Stimulated activated CD8-positive, alpha-beta memory T cell treated with anti-CD3 and anti-CD28 coated beads, Interleukin-12 subunit alpha, Interleukin-12 subunit beta, amount 100 ng/mL, for 1 hour (primary cell): Measurements from ENCODE around the gene GPBP1.
"Not testable (repeated sequence)": the region's sequence is repeated elsewhere in the genome, so short reads cannot be mapped to it uniquely, and the experiment has no call there.

ENCODE experiments used
- DNase-seq: peaks from one replicate; pipeline ENCODE4 v3.0.0-alpha.2; 2020; ENCODE audit warnings: low read depth

The GPBP1 gene

GRCh38 chr5:57177479-57178156 is 3.8 kb downstream of the GPBP1 start:
- no peak for DNase-seq

- DNase-seq, result not testable (repeated sequence)
These were observed 4.4 kb downstream of the GPBP1 start for GRCh38 chr5:57178238-57178637.

GRCh38 chr5:57179262-57180200 is 5.7 kb downstream of the GPBP1 start:
- no peak for DNase-seq

- DNase-seq, result no peak
These were observed 7.3 kb downstream of the GPBP1 start for GRCh38 chr5:57181154-57181553.

- DNase-seq, result no peak
These were observed 10.5 kb downstream of the GPBP1 start for GRCh38 chr5:57184322-57184721.

GRCh38 chr5:57185313-57185712 is 11.5 kb downstream of the GPBP1 start:
- no peak for DNase-seq

GRCh38 chr5:57186194-57186593 is 12.3 kb downstream of the GPBP1 start:
- DNase-seq, result no peak

- DNase-seq, result not testable (repeated sequence)
These were observed 14.1 kb downstream of the GPBP1 start for GRCh38 chr5:57187977-57188376.

GRCh38 chr5:57189515-57189914 is 15.7 kb downstream of the GPBP1 start:
- DNase-seq, result no peak

- no peak for DNase-seq
These were observed 16.7 kb downstream of the GPBP1 start for GRCh38 chr5:57190593-57190992.

- DNase-seq, result no peak
These were observed 17.3 kb downstream of the GPBP1 start for GRCh38 chr5:57191163-57191562.

GRCh38 chr5:57191986-57192385 is 18.1 kb downstream of the GPBP1 start:
- DNase-seq, result no peak

GRCh38 chr5:57192832-57193231 is 19.0 kb downstream of the GPBP1 start:
- not testable (repeated sequence) for DNase-seq

GRCh38 chr5:57193757-57194413 is 20.0 kb downstream of the GPBP1 start:
- DNase-seq, result no peak

GRCh38 chr5:57194653-57195052 is 20.8 kb downstream of the GPBP1 start:
- DNase-seq, result no peak

- no peak for DNase-seq
These were observed 21.2 kb downstream of the GPBP1 start for GRCh38 chr5:57195060-57195459.

- DNase-seq, result no peak
These were observed 26.0 kb downstream of the GPBP1 start for GRCh38 chr5:57199866-57200265.

- DNase-seq, result no peak
These were observed 29.0 kb downstream of the GPBP1 start for GRCh38 chr5:57202811-57203210.

- no peak for DNase-seq
These were observed 33.3 kb downstream of the GPBP1 start for GRCh38 chr5:57207007-57207653.

GRCh38 chr5:57207681-57208080 is 33.8 kb downstream of the GPBP1 start:
- no peak for DNase-seq

GRCh38 chr5:57209316-57210040 is 35.6 kb downstream of the GPBP1 start:
- DNase-seq, result no peak

- no peak for DNase-seq
These were observed 36.8 kb downstream of the GPBP1 start for GRCh38 chr5:57210633-57211032.
